Measurements from ENCODE around the gene SCYL2.
"Not testable (repeated sequence)": the region's sequence is repeated elsewhere in the genome, so short reads cannot be mapped to it uniquely, and the experiment has no call there.

GRCh38 chr12:100231873-100232272 is 35.1 kb upstream of the SCYL2 start:
- not testable (repeated sequence) for TF ChIP-seq PRDM15 (CRISPR knock-in tag; IDR thresholded peaks at IDR 0.05); ZBTB43 (CRISPR knock-in tag; IDR thresholded peaks at IDR 0.05); CTCF (IDR thresholded peaks at IDR 0.05); ZNF396 (CRISPR knock-in tag; IDR thresholded peaks at IDR 0.05; ENCODE audit: borderline replicate concordance); ATF3 (CRISPR knock-in tag; conservative IDR thresholded peaks at IDR 0.05); CREB1 (CRISPR knock-in tag; IDR thresholded peaks at IDR 0.05)

Measured in WTC11 (cell line).